HEK293T (cell line): ENCODE measurements around the gene MAGED4B.
"Not testable (repeated sequence)": the region's sequence is repeated elsewhere in the genome, so short reads cannot be mapped to it uniquely, and the experiment has no call there.

Source experiments
- CTCF ChIA-PET: fragments of 350-600 bp; formaldehyde crosslinking; extraction: SDS; loops from one replicate; lab custom pipeline; 2021; ENCODE audit warnings: antibody characterized with exemption, inconsistent platforms; lab: Yijun Ruan, JAX
- POLR2A ChIA-PET: fragments of 350-600 bp; formaldehyde crosslinking; extraction: SDS; loops from one replicate; lab custom pipeline; 2020; ENCODE audit warnings: antibody characterized with exemption, inconsistent platforms; lab: Yijun Ruan, JAX
- DNase-seq: peaks from one replicate; pipeline ENCODE4 v3.0.0; 2012; ENCODE audit warnings: mixed read lengths; ENCODE audit errors: extremely low spot score
- ARNT ChIP-seq: fragments of 450-650 bp; IDR thresholded peaks from 2 replicates; pipeline ENCODE4 v1.6.1; 2017; ENCODE audit warnings: mild to moderate bottlenecking
- BHLHE40 ChIP-seq: fragments of 450-650 bp; IDR thresholded peaks from 2 replicates; pipeline ENCODE4 v1.6.1; 2016; ENCODE audit warnings: mild to moderate bottlenecking, moderate library complexity, borderline replicate concordance
- CTBP1 ChIP-seq: fragments of 450-650 bp; IDR thresholded peaks from 2 replicates; pipeline ENCODE4 v1.6.1; 2016; ENCODE audit warnings: borderline replicate concordance
- ELF4 ChIP-seq: fragments of 450-650 bp; IDR thresholded peaks from 2 replicates; pipeline ENCODE4 v1.6.1; 2017; ENCODE audit warnings: antibody characterized with exemption
- FOXA1 ChIP-seq: fragments of 450-650 bp; IDR thresholded peaks from 2 replicates; pipeline ENCODE4 v1.6.1; 2016; ENCODE audit warnings: mild to moderate bottlenecking
- FOXK2 ChIP-seq: fragments of 450-650 bp; IDR thresholded peaks from 2 replicates; pipeline ENCODE4 v1.6.1; 2016; ENCODE audit warnings: mild to moderate bottlenecking
- FOXM1 ChIP-seq: fragments of 450-650 bp; IDR thresholded peaks from 2 replicates; pipeline ENCODE4 v1.6.1; 2017; ENCODE audit warnings: mild to moderate bottlenecking, borderline replicate concordance
- HDGF ChIP-seq: fragments of 450-650 bp; IDR thresholded peaks from 2 replicates; pipeline ENCODE4 v1.6.1; 2017; ENCODE audit warnings: antibody characterized with exemption, borderline replicate concordance
- L3MBTL2 ChIP-seq: fragments of 450-650 bp; conservative IDR thresholded peaks from 2 replicates; pipeline ENCODE4 v1.6.1; 2016; ENCODE audit warnings: mild to moderate bottlenecking
- LEF1 ChIP-seq: fragments of 450-650 bp; IDR thresholded peaks from 2 replicates; pipeline ENCODE4 v1.6.1; 2017; ENCODE audit warnings: mild to moderate bottlenecking, borderline replicate concordance
- NFRKB ChIP-seq: fragments of 450-650 bp; IDR thresholded peaks from 2 replicates; pipeline ENCODE4 v1.6.1; 2016; ENCODE audit warnings: mild to moderate bottlenecking, moderate library complexity
- SP1 ChIP-seq: fragments of 450-650 bp; IDR thresholded peaks from 2 replicates; pipeline ENCODE4 v1.6.1; 2017
- SUZ12 ChIP-seq: fragments of 450-650 bp; IDR thresholded peaks from 2 replicates; pipeline ENCODE4 v1.6.1; 2016; ENCODE audit warnings: mild to moderate bottlenecking
- TARDBP ChIP-seq: fragments of 450-650 bp; IDR thresholded peaks from 2 replicates; pipeline ENCODE4 v1.6.1; 2016
- ZNF384 ChIP-seq: fragments of 450-650 bp; IDR thresholded peaks from 2 replicates; pipeline ENCODE4 v1.6.1; 2016
- TF ChIP-seq, protein P1 (sequence below): fragments of 450-650 bp; IDR thresholded peaks from 2 replicates; pipeline ENCODE4 v1.6.1; 2016

MAGED4B gene, protein sequence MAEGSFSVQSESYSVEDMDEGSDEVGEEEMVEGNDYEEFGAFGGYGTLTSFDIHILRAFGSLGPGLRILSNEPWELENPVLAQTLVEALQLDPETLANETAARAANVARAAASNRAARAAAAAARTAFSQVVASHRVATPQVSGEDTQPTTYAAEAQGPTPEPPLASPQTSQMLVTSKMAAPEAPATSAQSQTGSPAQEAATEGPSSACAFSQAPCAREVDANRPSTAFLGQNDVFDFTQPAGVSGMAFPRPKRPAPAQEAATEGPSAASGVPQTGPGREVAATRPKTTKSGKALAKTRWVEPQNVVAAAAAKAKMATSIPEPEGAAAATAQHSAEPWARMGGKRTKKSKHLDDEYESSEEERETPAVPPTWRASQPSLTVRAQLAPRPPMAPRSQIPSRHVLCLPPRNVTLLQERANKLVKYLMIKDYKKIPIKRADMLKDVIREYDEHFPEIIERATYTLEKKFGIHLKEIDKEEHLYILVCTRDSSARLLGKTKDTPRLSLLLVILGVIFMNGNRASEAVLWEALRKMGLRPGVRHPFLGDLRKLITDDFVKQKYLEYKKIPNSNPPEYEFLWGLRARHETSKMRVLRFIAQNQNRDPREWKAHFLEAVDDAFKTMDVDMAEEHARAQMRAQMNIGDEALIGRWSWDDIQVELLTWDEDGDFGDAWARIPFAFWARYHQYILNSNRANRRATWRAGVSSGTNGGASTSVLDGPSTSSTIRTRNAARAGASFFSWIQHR

DNA sequence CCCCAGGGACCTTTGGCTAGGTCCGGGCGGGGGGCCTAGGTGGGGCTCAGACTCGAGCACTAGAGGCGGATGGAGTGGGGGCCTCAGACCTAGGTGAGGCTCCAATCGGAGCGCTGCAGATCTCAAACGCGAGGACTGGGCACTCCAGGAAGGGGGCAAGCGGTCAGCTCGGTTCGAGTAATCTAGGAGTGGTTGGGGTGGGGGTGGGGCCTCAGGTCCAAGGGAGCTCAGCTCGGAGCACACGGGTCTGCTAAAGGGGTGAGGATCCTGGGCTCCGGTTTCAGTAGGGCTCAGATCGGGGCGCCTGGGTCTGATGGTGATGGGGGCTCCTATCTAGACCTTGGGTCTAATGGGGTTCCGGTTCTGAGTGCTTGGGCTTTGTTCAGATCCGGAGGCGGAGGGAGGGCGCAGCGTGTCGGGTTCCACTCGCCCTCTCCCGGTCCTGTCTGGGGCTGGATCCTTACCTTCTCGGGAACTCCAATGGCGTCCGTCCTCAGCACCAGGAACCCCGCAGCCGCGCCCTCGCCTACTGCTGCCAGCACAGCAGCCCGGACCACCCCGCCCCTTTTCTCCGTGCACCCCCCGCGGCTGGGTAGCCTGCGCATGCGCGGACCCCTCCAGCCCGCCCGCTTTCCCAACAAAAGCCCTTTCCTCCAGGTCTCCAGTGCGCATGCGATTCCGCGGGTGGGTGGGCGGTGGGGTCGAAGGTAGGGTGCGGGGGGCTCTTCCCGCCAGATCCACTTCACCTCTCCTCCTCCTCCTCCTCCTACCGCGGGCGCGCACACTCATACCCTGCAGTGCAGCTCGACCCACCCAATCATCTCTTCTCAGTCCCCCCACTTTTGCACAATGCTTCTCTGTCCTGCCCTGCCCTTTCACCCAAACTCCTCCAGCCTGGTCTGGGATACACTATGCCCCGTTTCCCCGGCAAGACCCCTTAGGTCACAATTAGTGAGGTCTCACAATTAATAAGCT lies at the start of gene MAGED4B:
MAGED4B (minus strand) TSS at position 518 of the 975 bp plus-strand sequence. CDS start 1,011 bp downstream, outside the sequence.
- POLR2A ChIA-PET, DNase-seq, CTCF ChIA-PET: not testable (repeated sequence)

DNA sequence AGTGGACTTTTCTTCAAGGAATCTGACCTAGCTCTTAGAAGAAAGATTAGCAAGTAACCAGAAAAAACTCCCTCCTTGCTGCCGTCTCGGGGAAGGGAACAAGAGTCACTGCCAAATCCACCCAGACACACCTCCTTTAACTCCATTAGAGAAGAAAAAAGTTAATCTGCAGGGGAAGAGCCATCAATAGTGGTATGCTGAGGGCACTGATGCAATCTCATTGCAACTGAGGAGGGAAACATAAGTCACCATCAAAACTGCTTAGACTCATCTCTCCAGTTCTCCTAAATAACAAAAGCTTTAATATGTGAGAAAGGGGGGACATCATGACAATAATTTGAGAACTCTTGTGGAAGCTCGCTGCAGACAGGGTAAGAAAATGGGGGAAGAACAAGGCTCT lies 49.3 kb upstream of the MAGED4B start:
- ChIA-PET CTCF (no interaction called here), POLR2A (no interaction called here)
- no peak for DNase-seq
- TF ChIP-seq ZNF384 (no peak), LEF1 (no peak), FOXK2 (no peak), FOXA1 (no peak), BHLHE40 (no peak), SP1 (no peak), NFRKB (no peak), CTBP1 (no peak)

DNA sequence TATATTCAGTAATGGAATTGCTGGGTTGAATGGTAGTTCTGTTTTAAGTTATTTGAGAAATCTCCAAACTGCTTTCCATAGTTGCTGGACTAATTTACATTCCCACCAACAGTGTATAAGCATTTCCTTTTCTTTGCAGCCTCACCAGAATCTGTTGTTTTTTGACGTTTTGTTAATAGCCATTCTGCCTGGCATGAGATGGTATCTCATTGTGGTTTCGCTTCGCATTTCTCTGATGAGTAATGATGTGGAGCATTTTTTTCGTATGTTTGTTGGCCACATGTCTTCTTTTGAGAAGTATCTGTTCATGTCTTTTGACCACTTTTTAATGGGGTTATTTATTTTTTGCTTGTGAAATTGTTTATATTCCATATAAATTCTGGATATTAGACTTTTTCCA lies 13.6 kb upstream of the MAGED4B start:
- DNase-seq: no peak
- CTCF ChIA-PET: no interaction called here
- POLR2A ChIA-PET: no interaction called here
- TF ChIP-seq TARDBP (no peak), SUZ12 (no peak), SP1 (no peak), BHLHE40 (no peak), ARNT (no peak), HDGF (no peak), ZNF384 (no peak), L3MBTL2 (no peak), LEF1 (no peak), ELF4 (no peak), CTBP1 (no peak), FOXA1 (no peak), NFRKB (no peak), FOXM1 (no peak)

DNA sequence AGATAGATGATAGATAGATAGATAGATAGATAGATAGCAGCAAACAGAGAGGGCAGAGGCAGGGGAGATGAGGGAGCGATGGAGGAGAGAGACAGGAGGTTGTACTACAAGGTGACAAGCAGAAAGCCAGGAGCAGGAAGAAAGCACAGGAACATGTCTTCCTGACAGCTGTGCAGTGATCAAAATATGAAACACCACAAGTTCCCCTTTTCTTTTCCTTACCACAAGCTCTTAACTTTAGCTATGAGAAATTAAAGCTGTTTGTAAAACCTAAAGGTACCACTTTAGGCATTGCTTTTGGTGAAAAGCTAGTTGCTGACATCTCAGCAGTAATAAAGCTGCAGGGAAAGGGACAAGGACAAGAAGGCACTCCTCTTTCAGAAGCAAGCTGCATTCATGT lies 9.1 kb upstream of the MAGED4B start:
- DNase-seq: no peak
- TF ChIP-seq BHLHE40: no peak
- no peak for TF ChIP-seq ELF4
- no peak for TF ChIP-seq L3MBTL2
- CTCF ChIA-PET: no interaction called here
- POLR2A ChIA-PET: no interaction called here

DNA sequence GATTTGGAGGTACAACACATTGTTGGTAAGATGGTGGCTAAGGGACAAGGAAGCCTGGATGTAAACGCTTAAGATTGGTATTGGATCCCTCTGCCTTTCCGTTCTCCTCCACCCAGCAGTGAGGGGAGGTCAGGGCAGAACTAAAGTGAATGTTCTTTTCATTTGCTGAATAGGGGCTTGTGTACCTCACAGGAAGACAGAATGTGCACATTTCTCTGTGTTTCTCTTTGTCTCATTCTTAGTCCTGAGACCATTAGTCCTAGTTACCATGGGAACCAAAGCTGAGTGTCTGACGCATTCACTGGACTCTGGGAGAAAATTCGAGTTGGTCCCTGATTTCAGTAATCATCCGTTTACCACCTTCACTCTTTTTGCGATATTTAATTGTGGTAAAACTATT lies 26.7 kb downstream of the MAGED4B start:
- POLR2A ChIA-PET, CTCF ChIA-PET: not testable (repeated sequence)

DNA sequence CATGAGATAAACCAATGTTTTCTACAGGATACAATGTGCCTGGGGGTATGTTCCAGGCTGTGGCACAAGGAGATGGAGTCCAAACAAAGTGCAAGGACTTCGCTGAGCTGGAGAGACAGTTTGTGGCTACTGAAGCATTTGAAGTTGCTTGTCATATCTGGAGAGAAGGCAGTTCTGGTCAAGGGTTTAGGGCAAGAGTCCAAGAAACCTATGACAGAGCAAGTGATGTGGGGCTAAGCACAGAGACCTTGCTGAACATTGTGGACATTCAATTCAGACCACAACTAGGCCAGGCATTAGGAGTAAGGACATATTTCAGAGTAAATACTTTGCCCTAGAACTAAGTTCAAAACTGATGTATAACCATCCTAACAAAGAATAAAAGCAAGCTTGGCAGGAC lies 34.8 kb downstream of the MAGED4B start:
- CTCF ChIA-PET: no interaction called here
- TF ChIP-seq HDGF (no peak), TARDBP (no peak), FOXK2 (no peak), BHLHE40 (no peak), LEF1 (no peak), ZNF384 (no peak), CTBP1 (no peak), SUZ12 (no peak), SP1 (no peak), ELF4 (no peak), L3MBTL2 (no peak), FOXM1 (no peak), NFRKB (no peak), FOXA1 (no peak), ARNT (no peak)
- TF ChIP-seq, protein P1, sequence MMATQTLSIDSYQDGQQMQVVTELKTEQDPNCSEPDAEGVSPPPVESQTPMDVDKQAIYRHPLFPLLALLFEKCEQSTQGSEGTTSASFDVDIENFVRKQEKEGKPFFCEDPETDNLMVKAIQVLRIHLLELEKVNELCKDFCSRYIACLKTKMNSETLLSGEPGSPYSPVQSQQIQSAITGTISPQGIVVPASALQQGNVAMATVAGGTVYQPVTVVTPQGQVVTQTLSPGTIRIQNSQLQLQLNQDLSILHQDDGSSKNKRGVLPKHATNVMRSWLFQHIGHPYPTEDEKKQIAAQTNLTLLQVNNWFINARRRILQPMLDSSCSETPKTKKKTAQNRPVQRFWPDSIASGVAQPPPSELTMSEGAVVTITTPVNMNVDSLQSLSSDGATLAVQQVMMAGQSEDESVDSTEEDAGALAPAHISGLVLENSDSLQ: no peak

More for the DNA sequence above, 26.7 kb downstream of the MAGED4B start:
- DNase-seq: not testable (repeated sequence)

DNA sequence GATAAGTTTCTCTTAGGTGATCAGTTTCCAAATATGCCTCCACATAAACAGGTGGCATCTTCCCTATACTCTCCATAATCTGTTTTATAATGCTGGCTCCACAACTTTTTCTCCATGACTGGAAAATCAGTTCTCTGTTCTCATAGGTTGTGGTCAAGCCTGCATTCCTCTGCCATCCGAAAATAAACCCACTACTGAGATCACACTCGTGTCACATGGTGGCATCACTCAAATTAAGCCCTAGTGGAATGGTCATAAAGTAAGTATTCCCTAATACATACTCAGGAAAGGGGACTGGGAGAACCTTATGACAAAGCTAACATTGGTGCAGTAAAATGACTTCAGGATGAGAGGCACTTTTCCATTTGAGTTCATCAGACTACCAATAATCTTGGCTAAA lies 37.6 kb downstream of the MAGED4B start:
- CTCF ChIA-PET: no interaction called here
- TF ChIP-seq L3MBTL2 (no peak), FOXK2 (no peak), TARDBP (no peak)
- no peak for DNase-seq
- POLR2A ChIA-PET: no interaction called here

More for the DNA sequence above, 34.8 kb downstream of the MAGED4B start:
- no peak for DNase-seq
- POLR2A ChIA-PET: no interaction called here
